Measurements from ENCODE around the gene MLKL.
"Not testable (repeated sequence)": the region's sequence is repeated elsewhere in the genome, so short reads cannot be mapped to it uniquely, and the experiment has no call there.

Gene MLKL

DNA sequence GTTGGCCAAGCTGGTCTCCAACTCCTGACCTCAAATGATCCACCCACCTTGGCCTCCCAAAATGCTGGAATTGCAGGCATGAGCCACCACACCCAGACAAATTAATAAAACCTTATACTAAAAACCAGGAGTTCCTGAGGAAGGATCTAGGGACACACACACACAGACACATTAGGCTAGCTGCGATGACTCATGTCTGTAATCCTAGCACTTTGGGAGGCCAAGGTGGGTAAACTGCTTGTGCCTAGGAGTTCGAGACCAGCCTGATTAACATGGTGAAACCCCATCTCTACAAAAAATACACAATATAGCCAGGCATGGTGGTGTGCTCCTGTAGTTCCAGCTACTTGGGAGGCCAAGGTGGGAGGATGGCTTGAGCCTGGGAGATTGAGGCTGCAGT, 47.8 kb downstream of the MLKL start:
- H3K36me3 ChIP-seq (ENCODE audit: control insufficient read depth, insufficient read depth, low read length) = peaks cover 32% of the 10 kb centered on the region

GRCh38 chr16:74652249-74652648, 48.4 kb downstream of the MLKL start:
- peaks cover 37% of the 10 kb centered on the region for H3K36me3 ChIP-seq (ENCODE audit: control insufficient read depth, insufficient read depth, low read length)
- 91 to 100% methylated on average over 1 of the region's 1 CpG for WGBS, 2 experiments

More for the DNA sequence above, 47.8 kb downstream of the MLKL start:
- 87 to 93% methylated on average over 2 of the region's 2 CpGs for WGBS, 2 experiments
- H3K4me1 ChIP-seq (ENCODE audit: control insufficient read depth, insufficient read depth, low read length); H3K9me3 ChIP-seq (ENCODE audit: control insufficient read depth, low read length); H3K27ac ChIP-seq (ENCODE audit: insufficient read depth, low read depth, low read length, poor library complexity, severe bottlenecking); H3K4me3 ChIP-seq (ENCODE audit: insufficient read depth, low read depth, low read length); H3K27me3 ChIP-seq (ENCODE audit: control insufficient read depth, insufficient read depth, low read length, poor library complexity, severe bottlenecking): not testable (repeated sequence)

GRCh38 chr16:74651841-74652240, 48.8 kb downstream of the MLKL start:
- Histone ChIP-seq H3K4me1 (ENCODE audit: control insufficient read depth, insufficient read depth, low read length) (no peaks in the 10 kb centered on the region), H3K27me3 (ENCODE audit: control insufficient read depth, insufficient read depth, low read length, poor library complexity, severe bottlenecking) (no peaks in the 10 kb centered on the region), H3K9me3 (ENCODE audit: control insufficient read depth, low read length) (no peaks in the 10 kb centered on the region), H3K27ac (ENCODE audit: insufficient read depth, low read depth, low read length, poor library complexity, severe bottlenecking) (no peak overlapping the region), H3K4me3 (ENCODE audit: insufficient read depth, low read depth, low read length) (no peak overlapping the region), H3K36me3 (ENCODE audit: control insufficient read depth, insufficient read depth, low read length) (peaks cover 38% of the 10 kb centered on the region)
- WGBS, 2 experiments = 88 to 93% methylated on average over 2 of the region's 2 CpGs

More at GRCh38 chr16:74652249-74652648, 48.4 kb downstream of the MLKL start:
- H3K4me1 ChIP-seq (ENCODE audit: control insufficient read depth, insufficient read depth, low read length) = no peaks in the 10 kb centered on the region
- H3K9me3 ChIP-seq (ENCODE audit: control insufficient read depth, low read length) = no peaks in the 10 kb centered on the region
- H3K27ac ChIP-seq (ENCODE audit: insufficient read depth, low read depth, low read length, poor library complexity, severe bottlenecking) = no peak overlapping the region
- H3K4me3 ChIP-seq (ENCODE audit: insufficient read depth, low read depth, low read length) = no peak overlapping the region
- no peaks in the 10 kb centered on the region for H3K27me3 ChIP-seq (ENCODE audit: control insufficient read depth, insufficient read depth, low read length, poor library complexity, severe bottlenecking)

DNA sequence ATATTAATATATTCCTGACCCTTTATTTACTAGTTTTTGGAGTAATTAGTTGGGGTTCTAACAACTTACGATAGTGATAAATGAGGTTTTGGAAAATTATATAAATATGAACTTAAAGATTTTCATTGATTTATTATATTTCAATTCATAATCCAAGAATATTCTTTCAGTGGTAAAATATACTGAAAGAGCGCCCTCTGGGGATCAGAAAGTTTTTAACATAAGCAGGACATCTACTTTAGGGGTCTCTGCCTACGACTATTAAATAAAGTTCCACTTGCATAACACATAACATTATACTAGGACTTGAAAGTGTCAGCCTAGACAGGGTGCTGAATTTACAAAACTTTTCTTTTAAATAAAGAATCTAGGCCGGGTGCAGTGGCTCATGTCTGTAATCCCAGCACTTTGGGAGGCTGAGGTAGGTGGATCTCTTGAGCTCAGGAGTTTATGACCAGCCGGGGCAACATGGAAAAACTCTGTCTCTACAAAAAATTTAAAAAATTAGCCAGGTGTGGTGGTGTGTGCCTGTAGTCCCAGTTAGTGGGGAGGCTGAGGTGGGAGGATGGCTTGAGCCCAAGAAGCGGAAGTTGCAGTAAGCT, 49.6 kb downstream of the MLKL start:
- no peaks in the 10 kb centered on the region for H3K9me3 ChIP-seq (ENCODE audit: control insufficient read depth, low read length)

DNA sequence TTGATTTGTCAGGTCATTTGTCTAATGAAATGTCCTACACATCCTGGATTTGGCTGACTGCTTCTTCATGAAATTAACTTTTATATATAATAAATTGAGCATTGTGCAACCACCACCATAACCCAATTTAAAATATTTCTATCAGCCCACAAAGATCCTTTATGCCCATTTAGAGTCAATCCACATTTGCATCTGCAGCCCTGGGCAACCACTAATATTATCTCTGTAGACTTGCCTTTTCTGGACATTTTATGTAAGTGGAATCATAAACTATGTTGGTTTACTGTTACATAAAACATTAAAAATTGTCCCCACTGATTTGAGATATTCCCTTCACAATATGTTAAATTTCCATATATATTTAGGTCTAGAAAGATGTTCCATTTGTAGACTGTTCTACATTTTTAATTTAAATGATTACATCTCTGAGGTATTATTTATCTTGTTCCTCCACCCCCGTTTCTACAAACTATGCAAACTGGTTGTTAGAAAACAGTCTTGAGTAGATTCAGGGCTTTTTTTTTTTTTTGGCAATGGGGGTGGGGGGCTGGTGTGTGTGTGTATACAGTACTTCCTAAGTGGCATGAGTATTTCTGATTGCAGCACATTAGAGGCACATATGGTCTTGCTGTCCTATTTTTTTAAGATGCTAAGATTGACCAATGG, 50.7 kb downstream of the MLKL start:
- Histone ChIP-seq H3K4me1 (ENCODE audit: control insufficient read depth, insufficient read depth, low read length) (no peaks in the 10 kb centered on the region), H3K4me3 (ENCODE audit: insufficient read depth, low read depth, low read length) (no peak overlapping the region), H3K27me3 (ENCODE audit: control insufficient read depth, insufficient read depth, low read length, poor library complexity, severe bottlenecking) (no peaks in the 10 kb centered on the region), H3K36me3 (ENCODE audit: control insufficient read depth, insufficient read depth, low read length) (peaks cover 50% of the 10 kb centered on the region), H3K27ac (ENCODE audit: insufficient read depth, low read depth, low read length, poor library complexity, severe bottlenecking) (no peak overlapping the region), H3K9me3 (ENCODE audit: control insufficient read depth, low read length) (no peaks in the 10 kb centered on the region)
- WGBS, 2 experiments = 100% methylated on average over 1 of the region's 1 CpG; no CpG with 5 or more reads in 1 of the 2 experiments

More for the DNA sequence above, 49.6 kb downstream of the MLKL start:
- Histone ChIP-seq H3K27ac (ENCODE audit: insufficient read depth, low read depth, low read length, poor library complexity, severe bottlenecking) (no peak overlapping the region), H3K27me3 (ENCODE audit: control insufficient read depth, insufficient read depth, low read length, poor library complexity, severe bottlenecking) (no peaks in the 10 kb centered on the region), H3K4me3 (ENCODE audit: insufficient read depth, low read depth, low read length) (no peak overlapping the region), H3K36me3 (ENCODE audit: control insufficient read depth, insufficient read depth, low read length) (peaks cover 41% of the 10 kb centered on the region), H3K4me1 (ENCODE audit: control insufficient read depth, insufficient read depth, low read length) (no peaks in the 10 kb centered on the region)
- 82 to 86% methylated on average over 4 to 5 of the region's 6 CpGs for WGBS, 2 experiments

- WGBS, 2 experiments = 95 to 96% methylated on average over 8 of the region's 8 CpGs
- no peak overlapping the region for H3K27ac ChIP-seq (ENCODE audit: insufficient read depth, low read depth, low read length, poor library complexity, severe bottlenecking)
- no peaks in the 10 kb centered on the region for H3K27me3 ChIP-seq (ENCODE audit: control insufficient read depth, insufficient read depth, low read length, poor library complexity, severe bottlenecking)
- no peak overlapping the region for H3K4me3 ChIP-seq (ENCODE audit: insufficient read depth, low read depth, low read length)
- peaks cover 52% of the 10 kb centered on the region for H3K36me3 ChIP-seq (ENCODE audit: control insufficient read depth, insufficient read depth, low read length)
- H3K9me3 ChIP-seq (ENCODE audit: control insufficient read depth, low read length) = no peaks in the 10 kb centered on the region
- H3K4me1 ChIP-seq (ENCODE audit: control insufficient read depth, insufficient read depth, low read length) = no peaks in the 10 kb centered on the region
Observed at GRCh38 chr16:74641969-74642368, 58.7 kb downstream of the MLKL start.

- H3K27me3 ChIP-seq (ENCODE audit: control insufficient read depth, insufficient read depth, low read length, poor library complexity, severe bottlenecking) = no peaks in the 10 kb centered on the region
- H3K36me3 ChIP-seq (ENCODE audit: control insufficient read depth, insufficient read depth, low read length) = peaks cover 31% of the 10 kb centered on the region
- H3K9me3 ChIP-seq (ENCODE audit: control insufficient read depth, low read length) = no peaks in the 10 kb centered on the region
- WGBS, 2 experiments = 95 to 96% methylated on average over 7 of the region's 7 CpGs
- H3K27ac ChIP-seq (ENCODE audit: insufficient read depth, low read depth, low read length, poor library complexity, severe bottlenecking) = no peak overlapping the region
- no peak overlapping the region for H3K4me3 ChIP-seq (ENCODE audit: insufficient read depth, low read depth, low read length)
- H3K4me1 ChIP-seq (ENCODE audit: control insufficient read depth, insufficient read depth, low read length) = no peaks in the 10 kb centered on the region
Observed at GRCh38 chr16:74637742-74638453, 62.8 kb downstream of the MLKL start.

- no peaks in the 10 kb centered on the region for H3K4me1 ChIP-seq (ENCODE audit: control insufficient read depth, insufficient read depth, low read length)
- 80 to 91% methylated on average over 5 of the region's 5 CpGs for WGBS, 2 experiments
- H3K36me3 ChIP-seq (ENCODE audit: control insufficient read depth, insufficient read depth, low read length) = peaks cover 44% of the 10 kb centered on the region
Observed at GRCh38 chr16:74635303-74635702, 65.4 kb downstream of the MLKL start.

GRCh38 chr16:74633686-74634085, 67.0 kb downstream of the MLKL start:
- no peaks in the 10 kb centered on the region for H3K9me3 ChIP-seq (ENCODE audit: control insufficient read depth, low read length)
- H3K4me1 ChIP-seq (ENCODE audit: control insufficient read depth, insufficient read depth, low read length) = no peaks in the 10 kb centered on the region
- no peak overlapping the region for H3K4me3 ChIP-seq (ENCODE audit: insufficient read depth, low read depth, low read length)
- H3K36me3 ChIP-seq (ENCODE audit: control insufficient read depth, insufficient read depth, low read length) = peaks cover 48% of the 10 kb centered on the region
- WGBS, 2 experiments = 94 to 96% methylated on average over 6 to 7 of the region's 7 CpGs
- H3K27ac ChIP-seq (ENCODE audit: insufficient read depth, low read depth, low read length, poor library complexity, severe bottlenecking) = no peak overlapping the region
- H3K27me3 ChIP-seq (ENCODE audit: control insufficient read depth, insufficient read depth, low read length, poor library complexity, severe bottlenecking) = no peaks in the 10 kb centered on the region

More at GRCh38 chr16:74635303-74635702, 65.4 kb downstream of the MLKL start:
- no peak overlapping the region for H3K4me3 ChIP-seq (ENCODE audit: insufficient read depth, low read depth, low read length)
- no peaks in the 10 kb centered on the region for H3K9me3 ChIP-seq (ENCODE audit: control insufficient read depth, low read length)
- H3K27ac ChIP-seq (ENCODE audit: insufficient read depth, low read depth, low read length, poor library complexity, severe bottlenecking) = no peak overlapping the region
- H3K27me3 ChIP-seq (ENCODE audit: control insufficient read depth, insufficient read depth, low read length, poor library complexity, severe bottlenecking) = no peaks in the 10 kb centered on the region

DNA sequence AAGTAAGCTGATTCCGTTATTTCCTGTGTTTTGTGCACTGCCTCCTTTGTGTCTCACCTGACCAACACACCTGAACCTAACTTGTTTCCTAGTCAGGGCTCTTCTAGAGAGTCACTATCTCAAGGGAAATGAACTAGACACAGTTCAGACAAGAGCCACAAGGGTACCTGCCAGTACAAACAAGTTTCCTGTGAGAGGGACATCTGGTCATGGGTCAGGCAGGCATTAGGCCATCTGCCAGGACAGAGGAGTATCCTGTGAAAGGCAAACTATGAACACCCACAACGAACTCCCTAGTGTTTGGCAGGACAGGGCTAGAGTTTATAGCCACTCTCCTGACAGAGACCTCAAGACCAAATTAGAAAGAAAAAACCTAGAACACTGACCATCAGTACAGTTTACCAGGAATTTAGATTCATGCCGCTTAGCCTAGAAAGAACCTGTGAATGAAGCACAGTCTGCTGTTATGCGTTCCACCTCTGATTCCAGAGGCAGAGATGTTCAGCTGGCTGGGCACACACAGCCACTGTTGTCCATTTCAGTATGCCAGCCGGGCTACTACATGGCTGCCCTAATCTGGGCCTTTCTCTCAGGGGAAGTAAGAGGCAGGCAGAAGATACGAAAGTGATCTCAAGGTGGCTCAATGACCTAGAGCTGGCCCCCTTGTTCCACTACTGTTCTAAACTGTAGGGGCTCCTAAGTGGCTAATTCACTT, 73.0 kb downstream of the MLKL start:
- no peaks in the 10 kb centered on the region for H3K27me3 ChIP-seq (ENCODE audit: control insufficient read depth, insufficient read depth, low read length, poor library complexity, severe bottlenecking)
- no peaks in the 10 kb centered on the region for H3K4me1 ChIP-seq (ENCODE audit: control insufficient read depth, insufficient read depth, low read length)
- no peak overlapping the region for H3K4me3 ChIP-seq (ENCODE audit: insufficient read depth, low read depth, low read length)
- H3K27ac ChIP-seq (ENCODE audit: insufficient read depth, low read depth, low read length, poor library complexity, severe bottlenecking) = no peak overlapping the region
- WGBS, 2 experiments = 95 to 97% methylated on average over 6 of the region's 6 CpGs
- no peaks in the 10 kb centered on the region for H3K9me3 ChIP-seq (ENCODE audit: control insufficient read depth, low read length)
- peaks cover 84% of the 10 kb centered on the region for H3K36me3 ChIP-seq (ENCODE audit: control insufficient read depth, insufficient read depth, low read length)
